PFSK-1 (cell line): ENCODE results near the gene ROBO2.

Experiments used
- POLR2AphosphoS5 ChIP-seq: IDR thresholded peaks from 2 replicates; pipeline ENCODE4 v1.6.1; 2012; ENCODE audit warnings: low read depth, mild to moderate bottlenecking, control low read depth, low read length, moderate library complexity
- REST ChIP-seq, 2 experiments: IDR thresholded peaks; 2 replicates each; pipeline versions ENCODE4 v1.6.1 to v1.8.0; 2011 to 2012; ENCODE audit warnings: low read depth in 2 of 2, low read length in 2 of 2, control low read depth in 1 of 2, inconsistent platforms in 1 of 2, mild to moderate bottlenecking in 1 of 2, moderate library complexity in 1 of 2; ENCODE audit not compliant: insufficient read depth in 1 of 2
- SIN3A ChIP-seq: IDR thresholded peaks from 2 replicates; pipeline ENCODE4 v1.6.1; 2012; ENCODE audit warnings: mild to moderate bottlenecking, low read length, moderate library complexity, borderline replicate concordance; ENCODE audit not compliant: insufficient read depth
- TAF1 ChIP-seq: IDR thresholded peaks from 2 replicates; pipeline ENCODE4 v1.6.1; 2012; ENCODE audit warnings: low read length, control low read depth, borderline replicate concordance; ENCODE audit not compliant: insufficient read depth

GRCh38 chr3:77491961-77492360 lies 452.1 kb downstream of the ROBO2 start:
- TF ChIP-seq TAF1, result no peak
- no peak for TF ChIP-seq POLR2AphosphoS5
- TF ChIP-seq REST (IDR thresholded peaks at IDR 0.05; ENCODE audit: insufficient read depth in 1 of 2, low read depth in 2 of 2, low read length in 2 of 2), result no peak
- TF ChIP-seq SIN3A, result no peak
